ENCODE measurements around the gene APOBEC3F. TPM values are rescaled to one million over a fixed set of nuclear protein-coding genes. Genes with fewer than 3 reads are reported as not detected.
A peak's percentile ranks its signal among the peaks of the same experiment; 100 is the strongest.
"Not testable (repeated sequence)": the region's sequence is repeated elsewhere in the genome, so short reads cannot be mapped to it uniquely, and the experiment has no call there.

The APOBEC3F gene
- total RNA-seq, 3 donors from 2014 or later: 1.9 to 7.9 (median 5.9) TPM

GRCh38 chr22:39073981-39074380 is 33.3 kb downstream of the APOBEC3F start:
- DNase-seq (ENCODE audit: low spot score in 2 of 2): no peak
- Histone ChIP-seq H3K4me3 (no peak overlapping the region), H3K27me3 (no peaks in the 10 kb centered on the region), H3K9me3 (no peaks in the 10 kb centered on the region), H3K36me3 (no peaks in the 10 kb centered on the region), H3K4me1 (no peaks in the 10 kb centered on the region), H3K27ac (no peak overlapping the region)
- TF ChIP-seq CTCF (IDR thresholded peaks at IDR 0.05) (no peak), POLR2A (IDR thresholded peaks at IDR 0.05) (no peak), POLR2AphosphoS5 (IDR thresholded peaks at IDR 0.05) (no peak)
- intact Hi-C loops (cut with DNase I; ENCODE audit: low total_unique reads): no loop called here

- not testable (repeated sequence) for H3K4me1 ChIP-seq; DNase-seq (ENCODE audit: low spot score in 2 of 2); H3K27me3 ChIP-seq; H3K36me3 ChIP-seq; H3K9me3 ChIP-seq
- Histone ChIP-seq H3K4me3 (peak overlapping the region; percentile 44 to 71 (median 55)), H3K27ac (peak overlapping the region in 1 of 2 donors; percentile 76)
- intact Hi-C loops (cut with DNase I; ENCODE audit: low total_unique reads): loop anchor here (2.0 kb wide), 1 partner anchor 68 kb away; no protein-coding TSS in a partner anchor
Measured at GRCh38 chr22:39076155-39077025, 35.7 kb downstream of the APOBEC3F start.

- not testable (repeated sequence) for H3K27me3 ChIP-seq, H3K4me1 ChIP-seq, H3K36me3 ChIP-seq, H3K9me3 ChIP-seq
- intact Hi-C loops (cut with DNase I; ENCODE audit: low total_unique reads): loop anchor here (2.0 kb wide), 1 partner anchor 68 kb away; no protein-coding TSS in a partner anchor
- Histone ChIP-seq H3K27ac (peak within 1 kb of the TSS; percentile 75 to 79), H3K4me3 (peak within 1 kb of the TSS; percentile 44 to 71 (median 55))
- DNase-seq (ENCODE audit: low spot score in 2 of 2): peak in 1 of 2 donors; percentile 30
Measured at GRCh38 chr22:39077026-39077840, 36.6 kb downstream of the APOBEC3F start, which contains the start of gene APOBEC3G. Gene APOBEC3G, plus strand, starts transcription at chr22:39077275. Its CDS starts 87 bp downstream, at chr22:39077362.

- H3K4me3 ChIP-seq: peak overlapping the region in 2 of 3 donors; percentile 55 to 71
- H3K27me3 ChIP-seq; H3K36me3 ChIP-seq; H3K9me3 ChIP-seq; H3K4me1 ChIP-seq; DNase-seq (ENCODE audit: low spot score in 2 of 2): not testable (repeated sequence)
- intact Hi-C loops (cut with DNase I; ENCODE audit: low total_unique reads): loop anchor here (2.0 kb wide), 1 partner anchor 69 kb away; no protein-coding TSS in a partner anchor
- H3K27ac ChIP-seq: peak overlapping the region in 1 of 2 donors; percentile 79
Measured at GRCh38 chr22:39077912-39078311, 37.2 kb downstream of the APOBEC3F start.

- Histone ChIP-seq H3K4me1 (no peaks in the 10 kb centered on the region), H3K27ac (no peak overlapping the region), H3K9me3 (no peaks in the 10 kb centered on the region), H3K4me3 (peak overlapping the region in 1 of 3 donors; percentile 55), H3K36me3 (no peaks in the 10 kb centered on the region), H3K27me3 (no peaks in the 10 kb centered on the region)
- TF ChIP-seq POLR2AphosphoS5 (IDR thresholded peaks at IDR 0.05): no peak
- TF ChIP-seq POLR2A (IDR thresholded peaks at IDR 0.05): no peak
- TF ChIP-seq CTCF (IDR thresholded peaks at IDR 0.05): no peak
- intact Hi-C loops (cut with DNase I; ENCODE audit: low total_unique reads): no loop called here
- DNase-seq (ENCODE audit: low spot score in 2 of 2): no peak
Measured at GRCh38 chr22:39078329-39078728, 37.7 kb downstream of the APOBEC3F start.

GRCh38 chr22:39079054-39079637 is 38.5 kb downstream of the APOBEC3F start:
- H3K27me3 ChIP-seq; H3K36me3 ChIP-seq; H3K9me3 ChIP-seq; DNase-seq (ENCODE audit: low spot score in 2 of 2); H3K4me1 ChIP-seq; H3K27ac ChIP-seq; intact Hi-C loops (cut with DNase I; ENCODE audit: low total_unique reads); H3K4me3 ChIP-seq: not testable (repeated sequence)
